Chondrocyte (in vitro differentiated cells): ENCODE results near the gene NR3C2. TPM values are rescaled to one million over a fixed set of nuclear protein-coding genes. Genes with fewer than 3 reads are reported as not detected.

Experiments used
- DNase-seq: peaks from one replicate; pipeline ENCODE4 v3.0.0; 2021; ENCODE audit warnings: mixed read lengths, low spot score
- H3K27ac Mint-ChIP-seq: one replicate; pipeline ENCODE4 v1.8.0; 2021; ENCODE audit warnings: mild to moderate bottlenecking, moderate library complexity, mixed read lengths; ENCODE audit not compliant: unreplicated experiment
- H3K27me3 Mint-ChIP-seq: 2 replicates; pipeline ENCODE4 v1.8.0; 2021; ENCODE audit warnings: low read depth, mixed read lengths
- H3K36me3 Mint-ChIP-seq: 2 replicates; pipeline ENCODE4 v1.8.0; 2021; ENCODE audit warnings: low read depth, mixed read lengths
- H3K4me1 Mint-ChIP-seq: 2 replicates; pipeline ENCODE4 v1.8.0; 2021; ENCODE audit warnings: low read depth, mild to moderate bottlenecking, mixed read lengths
- H3K4me3 Mint-ChIP-seq: one replicate; pipeline ENCODE4 v1.8.0; 2021; ENCODE audit warnings: mild to moderate bottlenecking, moderate library complexity, mixed read lengths; ENCODE audit not compliant: unreplicated experiment
- H3K9me3 Mint-ChIP-seq: 2 replicates; pipeline ENCODE4 v1.8.0; 2021; ENCODE audit warnings: low read depth, mixed read lengths
- total RNA-seq: library from RNA; stranded (reverse); gene quantifications from 3 replicates; pipeline ENCODE4 v1.2.1, GENCODE V29; 2021
- TF ChIP-seq, protein P1 (sequence below): fragments of 200-600 bp; sonication (generic); IDR thresholded peaks from 2 replicates; pipeline ENCODE4 v1.5.0; 2021; ENCODE audit warnings: antibody characterized with exemption, mild to moderate bottlenecking, moderate library complexity

The NR3C2 gene
- total RNA-seq, 1 donor from 2014 or later, result 0.20 TPM

- H3K36me3 Mint-ChIP-seq, result no peaks in the 10 kb centered on the region
- peaks cover 28% of the 10 kb centered on the region for H3K27me3 Mint-ChIP-seq
- TF ChIP-seq, protein P1, sequence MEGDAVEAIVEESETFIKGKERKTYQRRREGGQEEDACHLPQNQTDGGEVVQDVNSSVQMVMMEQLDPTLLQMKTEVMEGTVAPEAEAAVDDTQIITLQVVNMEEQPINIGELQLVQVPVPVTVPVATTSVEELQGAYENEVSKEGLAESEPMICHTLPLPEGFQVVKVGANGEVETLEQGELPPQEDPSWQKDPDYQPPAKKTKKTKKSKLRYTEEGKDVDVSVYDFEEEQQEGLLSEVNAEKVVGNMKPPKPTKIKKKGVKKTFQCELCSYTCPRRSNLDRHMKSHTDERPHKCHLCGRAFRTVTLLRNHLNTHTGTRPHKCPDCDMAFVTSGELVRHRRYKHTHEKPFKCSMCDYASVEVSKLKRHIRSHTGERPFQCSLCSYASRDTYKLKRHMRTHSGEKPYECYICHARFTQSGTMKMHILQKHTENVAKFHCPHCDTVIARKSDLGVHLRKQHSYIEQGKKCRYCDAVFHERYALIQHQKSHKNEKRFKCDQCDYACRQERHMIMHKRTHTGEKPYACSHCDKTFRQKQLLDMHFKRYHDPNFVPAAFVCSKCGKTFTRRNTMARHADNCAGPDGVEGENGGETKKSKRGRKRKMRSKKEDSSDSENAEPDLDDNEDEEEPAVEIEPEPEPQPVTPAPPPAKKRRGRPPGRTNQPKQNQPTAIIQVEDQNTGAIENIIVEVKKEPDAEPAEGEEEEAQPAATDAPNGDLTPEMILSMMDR, result no peak
- no peak overlapping the region for H3K4me3 Mint-ChIP-seq
- H3K27ac Mint-ChIP-seq, result no peak overlapping the region
- H3K4me1 Mint-ChIP-seq, result no peaks in the 10 kb centered on the region
- H3K9me3 Mint-ChIP-seq, result no peaks in the 10 kb centered on the region
- DNase-seq, result no peak
These were observed 95.6 kb downstream of the NR3C2 start for GRCh38 chr4:148346657-148347056.

DNA sequence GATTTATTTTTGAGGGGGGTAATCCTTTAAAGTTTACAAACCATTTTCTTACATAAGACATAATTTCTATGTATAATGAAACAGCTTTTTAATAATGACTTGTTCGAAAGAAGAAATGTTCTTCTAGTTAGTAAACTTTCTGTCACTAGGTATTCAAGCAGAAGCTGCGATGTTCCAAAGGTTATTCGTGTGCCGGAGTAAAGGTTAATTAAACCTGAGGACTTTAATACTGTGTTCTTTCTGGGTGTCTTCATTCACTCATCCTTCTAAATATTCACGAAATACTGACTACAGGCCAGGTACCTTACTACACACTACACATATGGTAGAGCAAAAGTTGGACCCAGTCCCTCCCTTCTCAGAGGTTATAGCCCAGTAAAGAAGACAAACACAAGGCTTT is 96.7 kb downstream of the NR3C2 start:
- no peak overlapping the region for H3K27ac Mint-ChIP-seq
- no peak for DNase-seq
- H3K4me3 Mint-ChIP-seq, result no peak overlapping the region
- no peaks in the 10 kb centered on the region for H3K36me3 Mint-ChIP-seq
- TF ChIP-seq, protein P1, result no peak
- peaks cover 24% of the 10 kb centered on the region for H3K27me3 Mint-ChIP-seq
- no peaks in the 10 kb centered on the region for H3K9me3 Mint-ChIP-seq
- no peaks in the 10 kb centered on the region for H3K4me1 Mint-ChIP-seq

DNA sequence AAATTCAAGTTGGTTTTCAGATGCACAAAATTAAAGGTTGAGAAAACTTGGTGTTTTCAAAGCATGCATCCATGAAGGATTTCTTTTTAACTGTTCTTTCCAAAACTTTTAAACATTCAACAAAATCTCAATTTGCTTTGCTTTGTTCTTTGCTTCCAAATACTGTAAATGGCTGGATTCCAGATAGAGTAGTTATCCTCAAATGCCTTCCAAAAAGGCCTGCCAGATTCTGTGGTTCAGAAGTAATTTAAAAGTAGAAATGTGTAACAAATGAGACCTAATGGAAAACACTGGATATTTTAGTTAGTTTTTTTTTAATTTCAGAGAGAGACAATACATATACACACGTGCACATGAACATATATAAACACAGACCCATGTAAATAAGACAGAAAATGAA is 97.3 kb downstream of the NR3C2 start:
- no peak for DNase-seq
- H3K4me1 Mint-ChIP-seq, result no peaks in the 10 kb centered on the region
- TF ChIP-seq, protein P1, result no peak
- H3K4me3 Mint-ChIP-seq, result no peak overlapping the region
- H3K27ac Mint-ChIP-seq, result no peak overlapping the region
- H3K36me3 Mint-ChIP-seq, result no peaks in the 10 kb centered on the region
- no peaks in the 10 kb centered on the region for H3K9me3 Mint-ChIP-seq
- H3K27me3 Mint-ChIP-seq, result peaks cover 24% of the 10 kb centered on the region

DNA sequence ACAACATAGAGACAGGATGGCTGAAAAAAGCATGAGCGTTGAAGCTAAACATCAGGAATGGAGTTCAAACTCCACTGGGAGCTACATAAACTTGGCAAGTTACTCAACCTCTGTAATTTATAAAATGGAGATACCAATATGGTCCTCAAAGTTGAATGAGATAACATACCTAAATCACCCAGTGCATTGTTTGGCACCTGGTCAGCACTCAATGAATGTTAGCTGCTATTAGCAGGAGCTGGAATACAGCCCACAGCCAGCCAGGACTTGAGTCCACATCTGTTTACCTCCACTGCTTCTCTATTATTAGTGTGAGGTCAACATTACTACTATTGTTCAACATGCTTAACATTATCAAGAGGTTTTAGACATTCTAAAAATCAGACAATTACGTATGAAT is 97.9 kb downstream of the NR3C2 start:
- TF ChIP-seq, protein P1, result no peak
- Mint-ChIP-seq H3K4me3 (no peak overlapping the region), H3K27ac (no peak overlapping the region), H3K27me3 (peaks cover 20% of the 10 kb centered on the region), H3K9me3 (peaks cover 3% of the 10 kb centered on the region), H3K4me1 (no peaks in the 10 kb centered on the region), H3K36me3 (no peaks in the 10 kb centered on the region)
- no peak for DNase-seq

DNA sequence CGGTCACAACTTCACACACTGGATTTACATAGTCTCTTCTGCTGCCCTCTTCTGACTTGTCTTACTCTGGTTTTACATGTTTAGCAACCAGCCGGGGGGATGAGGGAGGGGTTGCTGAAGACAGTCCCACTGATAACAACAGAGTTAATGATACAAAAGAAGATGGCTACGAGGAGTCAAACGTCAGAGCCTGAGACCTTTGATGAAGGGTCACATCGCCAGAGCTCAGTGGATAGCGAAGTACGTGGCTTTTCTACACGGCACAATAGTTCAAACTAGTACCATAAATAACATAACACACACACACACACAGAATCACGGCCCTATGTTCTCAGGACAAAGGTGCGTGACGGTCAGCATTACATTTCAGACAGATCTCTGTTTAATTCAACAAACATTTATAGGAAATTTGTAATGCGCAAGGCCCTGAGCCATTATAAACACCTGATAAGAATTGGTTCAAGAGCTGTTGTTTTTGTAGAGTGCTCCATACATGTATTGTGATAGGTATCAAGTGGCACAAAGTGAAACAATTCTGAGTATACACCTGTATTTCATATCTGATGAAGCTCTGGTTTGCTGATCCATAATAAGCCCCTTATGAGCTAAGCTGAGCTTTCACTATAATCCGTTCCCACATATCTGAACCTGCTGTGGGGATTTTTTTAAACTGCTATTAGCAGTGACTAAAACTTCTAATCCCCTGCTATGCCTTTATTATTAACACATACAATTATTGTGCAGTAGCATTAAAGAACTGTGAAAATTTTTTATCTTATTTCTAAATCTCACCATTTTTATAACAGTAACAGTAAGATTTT is 100.0 kb downstream of the NR3C2 start:
- TF ChIP-seq, protein P1, result no peak
- peaks cover 8% of the 10 kb centered on the region for H3K27me3 Mint-ChIP-seq
- H3K27ac Mint-ChIP-seq, result no peak overlapping the region
- H3K4me1 Mint-ChIP-seq, result no peaks in the 10 kb centered on the region
- H3K9me3 Mint-ChIP-seq, result peaks cover 3% of the 10 kb centered on the region
- H3K4me3 Mint-ChIP-seq, result no peak overlapping the region
- H3K36me3 Mint-ChIP-seq, result no peaks in the 10 kb centered on the region
- no peak for DNase-seq
